A549 (cell line): ENCODE data around the gene KRT77.

Experiments
- BHLHE40 ChIP-seq: IDR thresholded peaks from 2 replicates; pipeline ENCODE4 v1.6.1; 2012; ENCODE audit warnings: low read depth, low read length, inconsistent platforms
- CTCF ChIP-seq: fragments of >200 bp; sonication (Bioruptor Twin); formaldehyde crosslinking; IDR thresholded peaks from 3 replicates; pipeline ENCODE4 v1.5.1; 2016
- ELK1 ChIP-seq: fragments of 150-350 bp; IDR thresholded peaks from 2 replicates; pipeline ENCODE4 v1.6.1; 2014; ENCODE audit warnings: low read depth, mild to moderate bottlenecking, low read length
- EP300 ChIP-seq, 2 experiments: fragments of >200 bp; sonication (Bioruptor Twin); formaldehyde crosslinking; IDR thresholded peaks; 2 replicates in 1 of 2; 3 replicates in 1 of 2; pipeline ENCODE4 v1.6.1; 2016 to 2017
- MYC ChIP-seq: IDR thresholded peaks from 2 replicates; pipeline ENCODE4 v1.6.1; 2012; ENCODE audit warnings: mild to moderate bottlenecking, inconsistent platforms, low read length, improper control_type of control experiment, borderline replicate concordance
- PHF8 ChIP-seq: fragments of 200-600 bp; sonication (generic); IDR thresholded peaks from 2 replicates; pipeline ENCODE4 v1.6.1; 2016; ENCODE audit warnings: low read depth, mild to moderate bottlenecking, antibody characterized with exemption, moderate library complexity, borderline replicate concordance
- POLR2A ChIP-seq: IDR thresholded peaks from 2 replicates; pipeline ENCODE4 v1.6.1; 2012; ENCODE audit warnings: mild to moderate bottlenecking, low read length
- RFX5 ChIP-seq: fragments of 450-650 bp; IDR thresholded peaks from 2 replicates; pipeline ENCODE4 v1.7.1; 2014; ENCODE audit warnings: antibody characterized with exemption, mild to moderate bottlenecking, moderate library complexity
- TP53 ChIP-seq: fragments of 250-450 bp; sonication (Bioruptor Pico); IDR thresholded peaks from 2 replicates; pipeline ENCODE4 v1.5.0; 2021; ENCODE audit warnings: mild to moderate bottlenecking, moderate library complexity
- ZSCAN20 ChIP-seq: fragments of 250-450 bp; sonication (Bioruptor Pico); IDR thresholded peaks from 2 replicates; pipeline ENCODE4 v1.8.0; 2022; ENCODE audit warnings: mild to moderate bottlenecking, moderate library complexity

- TF ChIP-seq RFX5 (no peak), ELK1 (no peak), CTCF (no peak), PHF8 (no peak), POLR2A (no peak), BHLHE40 (no peak), MYC (no peak), TP53 (CRISPR knock-in tag) (no peak), EP300 (IDR thresholded peaks at IDR 0.05) (no peak), ZSCAN20 (no peak)
These were observed 42.2 kb upstream of the KRT77 start for GRCh38 chr12:52745554-52745953.
